Keratinocyte (primary cell): ENCODE measurements around the gene SETD4. TPM values are rescaled to one million over a fixed set of nuclear protein-coding genes. Genes with fewer than 3 reads are reported as not detected.

Experiments used
- DNase-seq: peaks from one replicate; pipeline ENCODE4 v3.0.0-alpha.2; 2011; ENCODE audit warnings: low read depth, missing footprints, low spot score
- FAIRE-seq: peaks from 2 replicates; lab custom pipeline; 2011; peaks lifted over from hg19 to GRCh38; lab: Jason Lieb, UNC
- H2AFZ ChIP-seq: 2 replicates; pipeline ENCODE4 v1.6.0; 2012; ENCODE audit warnings: low read length, control low read depth, inconsistent platforms; ENCODE audit not compliant: control insufficient read depth
- H3K27ac ChIP-seq: 2 replicates; pipeline ENCODE4 v1.5.1; 2011; ENCODE audit warnings: low read length; ENCODE audit not compliant: control insufficient read depth, insufficient read depth
- H3K27me3 ChIP-seq: 3 replicates; pipeline ENCODE4 v1.6.0; 2011; ENCODE audit warnings: low read length; ENCODE audit not compliant: control insufficient read depth, insufficient read depth; ENCODE audit errors: extremely low read depth
- H3K36me3 ChIP-seq, 2 experiments: 2 replicates in 1 of 2; 3 replicates in 1 of 2; pipeline ENCODE4 v1.5.1; 2011; ENCODE audit warnings: low read length in 2 of 2, mild to moderate bottlenecking in 1 of 2; ENCODE audit not compliant: control insufficient read depth in 2 of 2, insufficient read depth in 2 of 2; ENCODE audit errors: extremely low read depth in 1 of 2
- H3K4me1 ChIP-seq: 3 replicates; pipeline ENCODE4 v1.5.1; 2011; ENCODE audit warnings: low read length; ENCODE audit not compliant: control insufficient read depth, insufficient read depth; ENCODE audit errors: extremely low read depth
- H3K4me2 ChIP-seq: 3 replicates; pipeline ENCODE4 v1.6.0; 2011; ENCODE audit warnings: low read depth, low read length; ENCODE audit not compliant: control insufficient read depth, insufficient read depth; ENCODE audit errors: extremely low read depth
- H3K4me3 ChIP-seq, 3 experiments: fragments of 200-600 bp in 1 of 3; sonication (generic) in 1 of 3; 2 replicates in 2 of 3; 3 replicates in 1 of 3; pipeline ENCODE4 v1.5.1; 2011 to 2016; ENCODE audit warnings: low read length in 3 of 3, mild to moderate bottlenecking in 3 of 3, control low read depth in 2 of 3, inconsistent platforms in 1 of 3, low read depth in 1 of 3, mixed read lengths in 1 of 3, mixed run types in 1 of 3, moderate library complexity in 1 of 3; ENCODE audit not compliant: control insufficient read depth in 2 of 3, insufficient read depth in 2 of 3; ENCODE audit errors: extremely low read depth in 1 of 3
- H3K79me2 ChIP-seq: 2 replicates; pipeline ENCODE4 v1.6.0; 2012; ENCODE audit warnings: low read length; ENCODE audit not compliant: control insufficient read depth, insufficient read depth
- H3K9ac ChIP-seq: 3 replicates; pipeline ENCODE4 v1.6.0; 2011; ENCODE audit warnings: low read length; ENCODE audit not compliant: control insufficient read depth, insufficient read depth; ENCODE audit errors: extremely low read depth
- H3K9me1 ChIP-seq: 3 replicates; pipeline ENCODE4 v1.6.0; 2011; ENCODE audit warnings: low read length; ENCODE audit not compliant: control insufficient read depth, insufficient read depth; ENCODE audit errors: extremely low read depth
- H3K9me3 ChIP-seq: 2 replicates; pipeline ENCODE4 v1.5.1; 2012; ENCODE audit warnings: low read depth, low read length; ENCODE audit not compliant: control insufficient read depth
- H4K20me1 ChIP-seq: 3 replicates; pipeline ENCODE4 v1.6.0; 2011; ENCODE audit warnings: low read length; ENCODE audit not compliant: control insufficient read depth, insufficient read depth; ENCODE audit errors: extremely low read depth
- CTCF ChIP-seq, 3 experiments: IDR thresholded peaks in 1 of 3; conservative IDR thresholded peaks in 1 of 3; optimal IDR thresholded peaks in 1 of 3; 2 replicates in 2 of 3; 3 replicates in 1 of 3; pipeline versions ENCODE3 to v1.5.1; 2011; ENCODE audit warnings: low read length in 3 of 3, mild to moderate bottlenecking in 3 of 3, moderate library complexity in 2 of 3, control low read depth in 1 of 3, inconsistent platforms in 1 of 3; ENCODE audit not compliant: insufficient read depth in 2 of 3; ENCODE audit errors: extremely low read depth in 1 of 3
- EZH2 ChIP-seq: IDR thresholded peaks from one replicate; pipeline ENCODE4 v1.6.1; 2012; ENCODE audit warnings: inconsistent platforms, mild to moderate bottlenecking, low read length, moderate library complexity
- dilution Hi-C: fragments of 300-500 bp; cut with MboI; formaldehyde crosslinking; loops from one replicate; pipeline ENCODE4 v1.7.0; 2020; ENCODE audit warnings: low sequenced_read_pairs; ENCODE audit not compliant: extremely low pct_ligation_motif_present
- polyA plus RNA-seq, 5 experiments: library from polyadenylated mRNA; depleted of rRNA in 3 of 5; stranded (reverse) in 3 of 5; stranded (forward) in 1 of 5; unstranded in 1 of 5; fragments of >200 nt; gene quantifications; 1 replicate in 1 of 5; 2 replicates in 3 of 5; 3 replicates in 1 of 5; pipeline versions ENCODE4 v1.2.1 to v1.2.3, GENCODE V29; 2011 to 2012; ENCODE audit warnings: missing spikeins in 2 of 5, low read depth in 1 of 5, low replicate concordance in 1 of 5

The SETD4 gene
- polyA plus RNA-seq, 1 donor (not counting 4 experiments of a cell fraction or from before 2014, with no cell fraction given) = 16.8 TPM

- H3K79me2 ChIP-seq = peaks cover 3% of the 10 kb centered on the region
- no peak overlapping the region for H3K4me3 ChIP-seq
- H3K36me3 ChIP-seq = peaks cover 29 to 49% of the 10 kb centered on the region in 2 experiments
- no peak overlapping the region for H3K27ac ChIP-seq
- no peaks in the 10 kb centered on the region for H3K9me1 ChIP-seq
- no peaks in the 10 kb centered on the region for H3K9me3 ChIP-seq
- TF ChIP-seq EZH2 = no peak
- TF ChIP-seq CTCF (optimal IDR thresholded peaks at IDR 0.05 in 1 of 3, IDR thresholded peaks at IDR 0.05 in 1 of 3, conservative IDR thresholded peaks at IDR 0.05 in 1 of 3; ENCODE audit: extremely low read depth in 1 of 3, insufficient read depth in 2 of 3, low read length in 3 of 3) = no peak
- no peaks in the 10 kb centered on the region for H4K20me1 ChIP-seq
- H3K4me1 ChIP-seq = no peaks in the 10 kb centered on the region
- DNase-seq (no peak), FAIRE-seq (no peak)
- H2AFZ ChIP-seq = no peak overlapping the region
- H3K4me2 ChIP-seq = no peak overlapping the region
- H3K27me3 ChIP-seq = no peaks in the 10 kb centered on the region
- H3K9ac ChIP-seq = no peak overlapping the region
- dilution Hi-C loops = no loop called here
Measured at GRCh38 chr21:36045993-36046392, 14.3 kb downstream of the SETD4 start.

- Histone ChIP-seq H4K20me1 (no peaks in the 10 kb centered on the region), H3K9ac (no peak overlapping the region), H3K27ac (no peak overlapping the region), H3K4me2 (no peak overlapping the region), H3K36me3 (peaks cover 34 to 45% of the 10 kb centered on the region in 2 experiments), H3K4me1 (no peaks in the 10 kb centered on the region), H3K9me1 (no peaks in the 10 kb centered on the region), H3K27me3 (no peaks in the 10 kb centered on the region), H3K79me2 (no peaks in the 10 kb centered on the region), H3K4me3 (no peak overlapping the region), H3K9me3 (no peaks in the 10 kb centered on the region), H2AFZ (no peak overlapping the region)
- FAIRE-seq (no peak), DNase-seq (no peak)
- TF ChIP-seq EZH2 = no peak
- dilution Hi-C loops = no loop called here
Measured at GRCh38 chr21:36044056-36044455, 16.3 kb downstream of the SETD4 start.

GRCh38 chr21:36041910-36042309 lies 18.4 kb downstream of the SETD4 start:
- H3K79me2 ChIP-seq = no peaks in the 10 kb centered on the region

More at GRCh38 chr21:36041910-36042309, 18.4 kb downstream of the SETD4 start:
- no peak for DNase-seq
- dilution Hi-C loops = no loop called here
- Histone ChIP-seq H3K4me1 (no peaks in the 10 kb centered on the region), H2AFZ (no peak overlapping the region), H3K4me3 (no peak overlapping the region), H3K9ac (no peak overlapping the region), H3K4me2 (no peak overlapping the region), H3K9me3 (no peaks in the 10 kb centered on the region), H3K27ac (no peak overlapping the region), H3K9me1 (no peaks in the 10 kb centered on the region), H4K20me1 (no peaks in the 10 kb centered on the region), H3K36me3 (peaks cover 40 to 42% of the 10 kb centered on the region in 2 experiments), H3K27me3 (no peaks in the 10 kb centered on the region)
- TF ChIP-seq CTCF (optimal IDR thresholded peaks at IDR 0.05 in 1 of 3, IDR thresholded peaks at IDR 0.05 in 1 of 3, conservative IDR thresholded peaks at IDR 0.05 in 1 of 3; ENCODE audit: extremely low read depth in 1 of 3, insufficient read depth in 2 of 3, low read length in 3 of 3) = no peak
- TF ChIP-seq EZH2 = no peak
- no peak for FAIRE-seq
